GM18502 (cell line): ENCODE measurements around the gene TRPV4.

Source experiments
- ATAC-seq: cut with Tn5 transposase; IDR thresholded peaks from one replicate; pipeline ENCODE4 v1.9.1; 2021; ENCODE audit warnings: mild to moderate bottlenecking; ENCODE audit not compliant: unreplicated experiment, poor library complexity

Gene TRPV4

DNA sequence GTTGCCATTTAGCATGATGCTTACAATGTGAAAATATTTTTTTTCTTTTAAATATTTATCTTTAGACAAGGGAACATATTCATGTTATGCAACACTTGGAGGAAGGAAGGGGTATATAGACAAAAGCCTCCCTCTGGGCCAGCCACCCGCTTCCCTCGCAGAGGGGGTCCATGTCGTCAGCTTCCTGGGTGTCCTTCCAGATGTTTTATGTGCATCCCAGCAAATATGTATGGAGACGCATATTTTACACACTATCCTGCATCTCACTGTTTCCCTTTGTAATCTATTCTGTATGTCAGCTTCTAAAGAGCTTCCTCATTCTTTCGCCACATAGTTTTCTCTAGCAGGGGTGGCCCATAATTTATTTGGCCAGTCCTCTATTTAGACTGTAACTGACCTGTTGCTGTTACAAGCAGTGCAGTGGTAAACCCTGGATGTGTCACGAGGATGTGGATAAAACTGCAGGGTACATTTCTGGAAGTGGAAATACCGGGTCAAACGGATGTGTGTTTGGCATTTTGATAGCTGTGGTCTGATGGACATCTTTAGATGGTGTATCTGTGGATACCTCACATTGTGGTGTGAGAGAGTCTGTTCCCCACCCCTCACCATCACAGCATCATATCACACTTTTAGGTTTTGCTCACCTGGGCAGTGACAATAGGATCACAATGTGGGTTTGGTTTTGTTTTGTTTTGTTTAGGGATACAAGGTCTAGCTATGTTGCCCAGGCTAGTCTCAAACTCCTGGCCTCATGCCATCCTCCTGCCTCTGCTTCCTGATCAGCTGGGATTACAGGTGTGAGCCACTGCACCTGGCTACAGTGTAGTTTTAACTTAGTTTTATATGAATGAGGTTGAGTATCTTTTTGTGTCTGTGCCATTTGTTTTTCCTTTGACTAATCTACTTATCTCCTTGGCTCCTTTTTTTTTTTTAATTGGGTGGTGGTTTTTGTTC lies 87.9 kb downstream of the TRPV4 start:
- ATAC-seq, result no peak

DNA sequence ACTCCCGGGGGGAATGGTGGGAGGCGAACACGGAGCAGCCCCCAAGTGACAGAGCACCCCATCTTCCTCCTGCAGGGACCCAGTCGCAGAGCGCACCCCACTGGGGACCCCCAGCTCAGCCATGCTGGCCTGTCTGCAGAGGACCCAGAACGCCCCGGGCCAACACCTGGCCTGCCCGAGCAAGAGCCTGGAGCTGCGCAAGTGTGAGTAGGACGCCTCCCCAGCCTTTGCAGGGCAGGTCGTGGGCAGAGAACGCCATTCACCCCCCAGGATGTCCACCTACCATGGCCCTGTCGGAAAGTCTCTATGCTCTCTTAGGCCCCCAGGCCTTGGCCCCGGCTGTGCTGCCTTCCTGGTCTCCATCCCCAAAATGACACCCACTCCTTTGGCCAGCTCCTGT lies 89.2 kb downstream of the TRPV4 start:
- ATAC-seq, result no peak

DNA sequence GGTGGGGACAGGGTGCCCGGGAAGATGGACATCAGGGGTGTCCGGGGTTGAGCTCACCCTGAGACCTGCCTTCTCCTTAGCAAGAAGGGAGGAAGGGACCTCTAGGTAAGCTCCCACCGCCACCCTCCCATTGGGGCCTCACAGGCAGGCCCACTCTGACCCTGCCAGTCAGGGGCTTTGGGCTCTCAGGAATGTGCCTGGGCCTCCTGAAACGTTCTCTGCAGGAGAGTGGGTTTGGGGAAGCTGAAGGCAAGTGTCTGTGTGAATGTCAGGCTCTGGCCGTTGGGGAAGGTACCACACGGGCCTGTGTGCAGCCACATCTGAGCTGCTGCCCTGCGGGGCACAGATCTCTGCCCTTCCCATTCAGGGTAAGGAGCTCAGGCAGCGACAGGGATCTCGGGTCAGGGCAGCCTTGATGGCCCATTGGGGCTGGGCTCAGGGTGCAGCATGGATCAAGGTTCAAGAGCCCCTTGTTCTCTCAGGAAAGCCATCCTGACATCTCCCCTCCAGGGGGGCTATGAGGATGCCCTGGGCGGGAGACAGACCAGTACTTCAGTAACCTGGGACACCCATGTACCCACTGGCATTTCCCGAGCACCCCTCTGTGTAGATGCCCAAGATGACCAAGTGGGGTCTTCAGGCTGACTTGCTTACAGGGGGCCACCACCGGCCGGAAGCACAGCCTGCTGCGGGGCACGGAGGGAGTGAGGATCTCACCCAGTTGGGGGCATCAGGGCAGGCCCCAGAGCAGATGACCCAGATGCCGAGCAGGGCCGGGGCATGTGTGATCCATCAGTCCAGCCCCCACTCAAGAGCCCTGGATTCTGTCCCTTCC lies 89.9 kb downstream of the TRPV4 start:
- no peak for ATAC-seq

DNA sequence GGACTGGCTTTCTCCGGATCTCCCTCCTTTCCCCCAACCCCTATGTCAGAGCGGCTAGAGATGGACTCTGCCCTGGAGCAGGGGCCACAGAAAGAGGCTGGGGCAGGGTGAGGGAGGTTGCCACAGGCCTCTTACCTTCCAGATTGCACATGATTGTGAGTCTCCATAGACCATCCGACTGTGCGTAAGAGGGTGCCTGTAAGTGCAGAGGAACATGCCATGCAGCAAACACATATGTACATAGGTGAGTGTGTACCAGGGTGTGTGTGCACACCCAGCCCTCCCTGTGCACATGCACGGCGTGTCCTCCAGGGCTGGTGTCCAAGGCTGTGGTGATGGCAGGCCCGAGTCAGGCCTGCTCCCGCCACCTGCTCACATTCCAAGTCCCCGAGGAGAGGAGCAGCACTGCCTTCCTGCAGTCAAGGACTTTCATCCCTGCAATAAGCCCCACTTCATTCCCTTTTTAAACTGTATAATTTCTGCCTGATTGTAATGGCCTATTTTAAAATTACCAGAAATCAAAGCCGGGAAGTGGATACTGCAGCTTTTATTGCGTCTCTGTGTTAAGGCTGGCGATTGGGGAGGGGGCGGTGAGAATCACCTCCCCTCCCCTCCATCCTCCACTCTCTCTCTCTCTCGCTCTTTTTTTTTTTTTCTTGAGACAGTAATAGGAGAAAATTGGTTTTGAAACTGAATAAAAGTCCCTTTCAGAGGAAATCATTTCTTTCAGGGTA lies 91.1 kb downstream of the TRPV4 start:
- ATAC-seq, result no peak

DNA sequence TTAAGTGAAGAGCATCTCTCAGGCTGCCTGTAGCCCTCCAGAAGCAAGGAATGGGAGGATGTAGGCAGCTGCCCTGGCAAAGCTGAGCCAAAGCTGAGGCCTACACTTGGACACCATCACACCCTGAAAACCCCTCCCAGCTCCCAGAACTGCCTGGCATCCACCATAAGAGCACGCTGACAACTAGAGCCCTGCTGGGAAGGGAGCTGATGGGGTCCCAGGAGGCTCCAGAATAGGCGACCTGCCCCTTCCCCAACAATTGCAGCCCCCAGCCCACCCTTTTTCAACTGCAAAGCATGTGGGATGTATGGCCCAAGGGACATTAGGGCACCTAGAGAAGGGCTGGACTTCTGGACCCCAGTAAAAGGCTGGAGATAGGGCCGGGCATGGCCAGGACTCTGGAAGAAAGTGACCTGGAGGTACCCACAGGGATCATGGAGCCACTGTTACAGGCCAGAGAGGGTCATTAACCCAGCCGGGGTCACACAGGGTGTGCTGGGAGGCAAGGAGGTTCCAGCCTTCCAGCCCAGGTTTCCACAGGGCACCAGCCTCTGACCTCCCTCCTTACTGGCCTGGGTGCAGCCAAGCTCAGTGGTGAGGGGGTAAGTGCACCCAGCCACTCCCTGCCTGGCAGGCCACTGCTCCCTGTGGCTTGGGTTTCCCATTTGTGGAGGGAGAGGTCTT lies 91.8 kb downstream of the TRPV4 start:
- no peak for ATAC-seq

DNA sequence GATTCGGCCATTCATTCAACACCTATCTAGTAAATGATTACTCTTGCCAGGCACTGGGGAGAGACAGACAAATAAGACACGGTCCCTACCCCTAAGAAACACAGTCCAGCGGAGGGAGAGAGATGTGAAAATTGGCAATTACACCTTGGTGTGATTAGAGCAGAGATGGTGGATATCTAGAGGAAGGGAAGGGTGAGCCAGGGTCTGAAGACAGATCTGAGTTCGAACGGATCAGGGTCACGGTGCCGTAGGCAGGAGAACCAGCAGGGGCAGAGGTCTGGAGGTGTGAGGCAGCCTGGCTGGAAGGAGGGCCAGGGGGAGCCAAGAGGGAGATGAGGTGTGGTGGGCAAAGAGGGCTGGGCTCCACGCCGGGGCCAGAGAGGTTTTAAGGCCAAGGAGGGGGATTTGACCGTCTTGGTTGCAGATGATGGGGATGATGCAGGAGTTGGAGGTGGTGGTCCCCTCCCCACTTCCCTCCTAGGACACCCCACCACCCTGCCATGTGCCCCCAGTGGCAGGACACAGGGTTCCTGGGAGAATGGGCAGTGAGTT lies 92.4 kb downstream of the TRPV4 start:
- ATAC-seq, result no peak

DNA sequence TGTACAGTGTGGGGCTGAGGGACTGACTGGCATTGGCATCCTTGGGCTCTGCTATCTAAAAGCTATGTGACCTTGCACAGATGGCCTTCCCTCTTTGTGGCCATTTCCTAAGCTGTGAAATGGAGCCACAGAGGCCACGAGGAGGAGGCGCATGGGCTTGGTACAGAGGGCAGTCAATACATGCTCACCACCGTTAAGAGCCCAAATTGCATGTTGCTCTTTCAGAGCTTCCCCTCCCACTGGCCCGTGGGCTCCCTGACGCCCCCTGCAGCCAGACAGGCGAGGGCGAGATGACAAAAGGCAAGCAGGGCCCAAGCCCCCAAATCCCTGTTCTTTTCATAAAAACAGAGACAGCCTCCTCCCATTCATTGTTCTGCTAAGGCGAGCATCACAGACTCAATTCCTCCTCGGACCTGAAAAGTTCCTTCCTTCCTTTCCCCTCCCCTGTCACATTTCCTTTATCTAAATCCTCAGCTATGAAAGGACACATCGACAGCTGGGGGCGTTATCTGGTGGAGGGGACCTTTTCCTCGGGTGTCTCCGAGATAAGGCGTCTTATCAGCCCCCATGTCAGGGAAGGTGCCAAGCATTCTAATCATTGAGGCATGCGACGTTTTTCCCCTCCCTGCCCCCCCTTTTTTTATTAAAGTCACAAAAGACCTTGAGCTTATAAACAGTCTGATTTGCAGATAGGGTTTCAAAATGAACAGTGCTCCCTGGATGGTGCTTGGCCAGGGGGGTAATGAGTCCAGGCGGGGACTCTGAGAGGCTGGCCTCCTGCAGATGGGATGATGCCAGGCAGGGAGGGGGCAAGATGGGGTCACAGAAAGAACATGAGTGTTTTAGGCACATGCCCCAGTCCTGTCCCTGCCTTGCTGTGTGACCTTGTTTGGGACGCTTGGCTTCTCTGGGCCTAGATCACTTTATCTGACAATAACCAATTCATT lies 93.2 kb downstream of the TRPV4 start:
- no peak for ATAC-seq

DNA sequence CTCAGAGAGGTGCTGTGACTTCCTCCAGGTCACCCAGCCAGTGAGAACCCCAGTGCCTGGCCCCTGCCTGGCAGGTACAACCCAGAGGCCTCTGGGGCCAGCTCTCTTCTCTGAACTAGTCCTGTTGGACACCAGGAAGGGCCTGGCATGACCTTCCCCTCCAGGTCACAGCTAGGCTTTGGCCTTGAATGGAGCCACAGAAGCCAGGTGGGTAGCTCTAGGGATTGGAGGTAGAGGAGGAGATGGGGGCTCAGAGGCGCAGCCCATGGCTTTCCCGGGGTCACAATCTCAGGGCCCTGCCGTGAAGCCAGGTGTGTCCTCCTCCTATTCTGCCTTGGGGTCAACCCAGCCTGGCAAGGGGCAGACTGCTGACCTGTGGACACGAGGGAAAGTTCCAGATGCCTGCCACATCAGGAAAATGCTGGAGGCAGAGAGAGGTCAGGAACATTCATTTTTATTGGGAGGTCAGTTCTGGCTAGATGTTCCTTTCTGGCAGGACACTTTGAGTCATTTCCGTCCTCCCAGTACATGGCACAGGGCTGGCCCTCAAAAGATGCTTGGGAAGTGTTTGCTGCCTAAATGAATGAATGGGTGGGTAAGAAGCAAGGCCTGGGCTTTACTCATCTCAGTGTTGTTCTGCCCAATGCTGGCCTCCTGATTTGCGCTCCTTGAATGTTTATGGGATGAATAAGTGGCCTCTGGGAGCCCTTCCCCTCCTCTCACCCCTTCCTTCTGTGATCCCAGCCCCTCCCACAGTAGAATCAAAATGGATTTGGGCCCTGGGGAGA lies 94.1 kb downstream of the TRPV4 start:
- no peak for ATAC-seq

DNA sequence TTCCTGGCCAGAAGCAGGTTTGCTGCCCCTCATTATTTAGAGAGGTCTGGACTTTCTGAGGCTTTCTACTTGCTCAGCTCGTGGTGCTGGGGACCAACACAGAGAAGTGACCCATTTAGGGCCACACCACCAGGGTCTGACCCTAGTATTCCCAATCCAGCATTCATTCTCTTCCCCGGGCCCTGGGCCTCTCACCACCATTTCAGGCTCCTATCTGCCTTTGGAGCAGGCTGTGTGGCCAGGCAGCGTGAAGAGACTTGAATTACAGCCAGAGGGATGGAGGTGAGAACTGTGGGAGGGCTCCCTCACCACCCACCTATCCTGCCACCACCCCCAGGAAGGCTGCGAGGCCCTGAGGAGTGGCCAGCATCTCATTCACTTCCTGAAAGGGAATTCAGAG lies 95.0 kb downstream of the TRPV4 start:
- no peak for ATAC-seq

DNA sequence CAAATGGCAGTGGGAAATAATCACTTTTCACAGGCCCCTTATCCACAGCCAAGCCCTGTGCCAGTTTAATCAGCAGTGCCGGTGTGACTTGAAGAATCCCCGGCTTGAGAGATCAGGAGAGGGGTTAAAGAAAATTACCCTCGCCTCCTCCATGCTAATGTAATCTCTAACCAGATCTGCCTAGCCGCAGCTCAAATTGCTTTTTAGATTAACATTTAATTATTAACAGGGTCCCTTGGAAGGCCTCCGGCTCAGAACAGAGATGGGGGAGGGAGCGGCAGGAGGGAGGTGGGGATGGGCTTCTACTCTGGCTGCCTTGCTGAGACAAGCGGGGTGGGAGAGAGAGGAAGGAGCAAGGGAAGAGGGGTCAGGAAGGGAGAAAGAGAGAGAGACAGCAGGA lies 95.6 kb downstream of the TRPV4 start:
- ATAC-seq, result no peak

DNA sequence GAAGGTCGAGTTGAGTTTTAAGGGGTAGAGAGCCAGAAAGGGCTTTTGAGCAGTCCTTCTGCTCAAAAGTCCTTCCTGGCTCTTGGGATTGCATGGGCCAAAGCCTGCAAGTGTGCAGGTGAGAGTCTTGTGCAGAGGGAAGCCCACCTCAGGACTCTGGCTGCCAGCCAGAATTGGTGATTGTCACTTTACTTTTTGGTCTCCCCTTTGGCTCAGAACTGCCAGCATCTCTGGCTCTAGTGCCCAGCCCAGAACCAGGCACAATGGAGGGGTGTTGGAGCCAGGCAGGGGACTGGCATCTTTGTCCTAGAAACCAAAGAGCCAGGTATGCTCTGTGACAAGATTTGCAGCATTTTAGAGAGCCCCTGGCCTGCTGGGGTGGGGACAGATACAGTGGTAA lies 96.1 kb downstream of the TRPV4 start:
- ATAC-seq, result no peak

DNA sequence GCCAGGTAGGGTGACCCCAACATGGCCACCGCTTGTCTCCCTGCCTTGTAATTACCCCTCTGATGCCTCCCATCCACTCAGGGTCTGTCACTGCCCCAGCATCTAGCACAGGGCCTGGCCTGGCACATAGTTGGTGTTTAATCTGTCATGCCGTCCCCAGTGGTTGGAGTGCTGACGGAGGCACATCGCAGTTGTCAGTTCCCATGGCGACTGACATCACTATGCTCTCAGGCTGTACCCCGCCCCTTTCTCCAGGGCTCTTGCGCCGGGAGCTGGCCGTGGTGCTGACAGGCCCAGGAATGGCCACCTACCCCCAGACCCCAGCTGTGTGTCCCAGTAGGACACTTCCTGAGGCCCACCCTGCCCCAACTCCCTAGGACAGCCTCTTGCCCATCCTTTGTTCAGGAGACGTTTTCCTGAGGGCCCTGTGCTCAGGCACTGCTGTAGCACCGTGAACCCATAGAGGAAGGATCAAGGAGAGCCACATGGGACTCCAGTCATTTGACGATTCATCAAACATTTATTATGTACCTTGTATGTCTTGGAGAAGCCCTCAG lies 96.6 kb downstream of the TRPV4 start:
- ATAC-seq, result no peak

DNA sequence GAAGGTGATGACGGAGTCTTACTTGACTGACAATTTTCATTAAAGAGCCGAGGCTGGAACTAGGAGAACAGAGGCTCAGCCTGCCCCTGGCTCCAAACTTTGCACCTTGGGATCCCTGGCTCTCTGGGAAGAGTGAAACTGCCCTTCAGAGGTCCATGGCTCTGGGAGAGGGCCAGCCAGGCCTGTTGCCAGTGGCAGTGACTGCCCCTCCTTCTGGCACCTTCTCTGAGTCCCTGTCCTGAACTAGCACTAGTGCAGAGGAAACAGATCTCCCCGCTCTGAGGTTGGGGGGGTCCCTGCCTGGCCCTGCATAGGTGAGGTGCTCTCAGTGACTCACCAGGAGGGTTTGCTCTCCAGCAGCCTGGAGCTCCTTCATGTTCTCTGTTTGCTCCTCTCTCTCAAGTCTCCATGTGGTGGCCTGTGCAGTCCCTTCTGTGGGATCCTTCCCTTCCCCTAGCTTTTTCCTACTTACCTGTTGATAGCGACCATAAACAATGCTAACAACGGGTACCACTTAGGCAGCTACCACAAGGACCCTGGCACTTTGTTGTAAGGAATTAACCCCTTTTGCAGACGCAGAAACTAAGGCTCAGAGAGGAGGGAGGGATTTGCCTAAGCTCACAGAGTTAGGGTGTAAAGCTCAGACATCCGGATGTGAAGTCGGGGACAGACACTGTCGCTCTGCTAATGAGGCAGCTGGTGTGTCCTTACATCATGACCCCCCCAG lies 97.2 kb downstream of the TRPV4 start:
- ATAC-seq, result no peak

DNA sequence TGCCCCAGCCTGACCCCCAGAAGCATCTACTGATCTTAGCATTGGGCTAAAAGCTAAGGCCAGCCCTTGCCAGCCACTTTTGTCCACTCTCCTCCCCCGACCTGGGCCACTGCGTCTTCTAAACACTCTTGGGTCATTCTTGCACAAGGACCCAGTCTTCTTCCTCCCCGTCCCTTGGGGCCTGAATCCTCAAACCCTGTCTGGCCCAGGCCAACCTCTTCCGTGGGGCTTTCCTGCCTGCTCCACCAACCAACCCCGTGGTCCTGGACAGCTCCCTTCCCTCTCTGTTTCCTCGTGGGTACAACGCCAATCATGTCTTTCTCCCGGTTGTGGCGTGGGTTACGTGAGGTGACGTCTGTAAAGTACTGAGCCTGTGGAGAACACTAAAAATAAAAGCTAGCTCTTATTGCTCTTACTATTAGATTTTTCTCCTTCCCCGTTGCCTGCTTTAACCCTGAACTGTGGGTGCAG lies 98.1 kb downstream of the TRPV4 start:
- ATAC-seq, result no peak

DNA sequence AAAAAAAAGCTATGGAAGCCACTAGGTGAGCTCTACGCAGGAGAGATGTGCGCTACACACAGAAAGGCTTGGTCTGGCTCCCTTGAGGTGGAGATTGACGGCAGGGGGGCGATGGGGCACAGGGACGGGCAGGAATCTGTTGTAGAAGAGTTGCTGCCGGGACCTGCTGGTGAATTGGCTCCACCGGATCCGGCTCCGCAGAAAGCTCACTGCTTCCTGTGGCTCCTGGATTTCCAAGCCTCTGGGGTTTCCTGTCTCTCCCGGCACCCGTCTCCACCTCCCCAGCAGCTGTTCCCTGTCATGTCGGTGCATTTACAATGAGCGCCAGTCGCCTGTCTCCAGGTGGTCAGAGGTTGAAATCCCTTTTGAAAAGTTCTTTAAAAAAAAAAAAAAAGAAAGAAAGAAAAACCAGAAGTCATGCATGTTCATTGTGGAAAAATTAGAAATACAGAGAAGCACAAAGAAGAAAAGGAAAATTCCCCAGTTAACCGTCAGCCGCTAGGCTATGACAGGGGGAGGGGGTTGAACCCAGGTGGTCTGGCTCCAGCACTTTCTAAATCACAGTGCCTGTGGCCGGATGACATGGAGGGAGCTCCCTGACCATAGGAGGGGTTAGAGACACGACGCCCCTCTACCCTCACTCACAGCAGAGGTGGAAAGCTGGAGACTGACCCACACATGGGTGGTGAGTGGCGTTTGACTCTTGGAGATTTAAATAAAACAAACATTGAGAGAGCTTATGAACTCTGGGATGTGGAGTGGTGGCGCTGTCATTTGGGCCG lies 98.8 kb downstream of the TRPV4 start:
- no peak for ATAC-seq
